Measurements from ENCODE around the gene TIRAP.

The TIRAP gene

GRCh38 chr11:126337474-126338241 lies 54.8 kb downstream of the TIRAP start:
- H3K36me3 ChIP-seq (ENCODE audit: control insufficient read depth, insufficient read depth, low read length): no peaks in the 10 kb centered on the region
- no peak overlapping the region for H3K4me3 ChIP-seq (ENCODE audit: low read depth, low read length)
- no peak overlapping the region for H3K9ac ChIP-seq
- no peak overlapping the region for H2AFZ ChIP-seq
- H3K4me1 ChIP-seq: no peaks in the 10 kb centered on the region
- TF ChIP-seq, protein P1, sequence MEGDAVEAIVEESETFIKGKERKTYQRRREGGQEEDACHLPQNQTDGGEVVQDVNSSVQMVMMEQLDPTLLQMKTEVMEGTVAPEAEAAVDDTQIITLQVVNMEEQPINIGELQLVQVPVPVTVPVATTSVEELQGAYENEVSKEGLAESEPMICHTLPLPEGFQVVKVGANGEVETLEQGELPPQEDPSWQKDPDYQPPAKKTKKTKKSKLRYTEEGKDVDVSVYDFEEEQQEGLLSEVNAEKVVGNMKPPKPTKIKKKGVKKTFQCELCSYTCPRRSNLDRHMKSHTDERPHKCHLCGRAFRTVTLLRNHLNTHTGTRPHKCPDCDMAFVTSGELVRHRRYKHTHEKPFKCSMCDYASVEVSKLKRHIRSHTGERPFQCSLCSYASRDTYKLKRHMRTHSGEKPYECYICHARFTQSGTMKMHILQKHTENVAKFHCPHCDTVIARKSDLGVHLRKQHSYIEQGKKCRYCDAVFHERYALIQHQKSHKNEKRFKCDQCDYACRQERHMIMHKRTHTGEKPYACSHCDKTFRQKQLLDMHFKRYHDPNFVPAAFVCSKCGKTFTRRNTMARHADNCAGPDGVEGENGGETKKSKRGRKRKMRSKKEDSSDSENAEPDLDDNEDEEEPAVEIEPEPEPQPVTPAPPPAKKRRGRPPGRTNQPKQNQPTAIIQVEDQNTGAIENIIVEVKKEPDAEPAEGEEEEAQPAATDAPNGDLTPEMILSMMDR (IDR thresholded peaks at IDR 0.05): no peak
- H3K27me3 ChIP-seq (ENCODE audit: control insufficient read depth, insufficient read depth, low read length): no peaks in the 10 kb centered on the region
- H3K4me2 ChIP-seq (ENCODE audit: low read length): no peak overlapping the region
- H3K27ac ChIP-seq: no peak overlapping the region
- H3K9me3 ChIP-seq (ENCODE audit: control insufficient read depth, low read length): no peaks in the 10 kb centered on the region
- H3K79me2 ChIP-seq: no peaks in the 10 kb centered on the region

GRCh38 chr11:126338346-126339055 lies 55.6 kb downstream of the TIRAP start:
- no peak overlapping the region for H3K4me2 ChIP-seq (ENCODE audit: low read length)
- no peak overlapping the region for H3K27ac ChIP-seq
- H3K27me3 ChIP-seq (ENCODE audit: control insufficient read depth, insufficient read depth, low read length): no peaks in the 10 kb centered on the region
- TF ChIP-seq, protein P1 (IDR thresholded peaks at IDR 0.05): no peak
- no peaks in the 10 kb centered on the region for H3K79me2 ChIP-seq
- H3K36me3 ChIP-seq (ENCODE audit: control insufficient read depth, insufficient read depth, low read length): no peaks in the 10 kb centered on the region
- H3K9me3 ChIP-seq (ENCODE audit: control insufficient read depth, low read length): no peaks in the 10 kb centered on the region
- H3K4me3 ChIP-seq (ENCODE audit: low read depth, low read length): no peak overlapping the region
- no peaks in the 10 kb centered on the region for H3K4me1 ChIP-seq
- no peak overlapping the region for H2AFZ ChIP-seq
- H3K9ac ChIP-seq: no peak overlapping the region

DNA sequence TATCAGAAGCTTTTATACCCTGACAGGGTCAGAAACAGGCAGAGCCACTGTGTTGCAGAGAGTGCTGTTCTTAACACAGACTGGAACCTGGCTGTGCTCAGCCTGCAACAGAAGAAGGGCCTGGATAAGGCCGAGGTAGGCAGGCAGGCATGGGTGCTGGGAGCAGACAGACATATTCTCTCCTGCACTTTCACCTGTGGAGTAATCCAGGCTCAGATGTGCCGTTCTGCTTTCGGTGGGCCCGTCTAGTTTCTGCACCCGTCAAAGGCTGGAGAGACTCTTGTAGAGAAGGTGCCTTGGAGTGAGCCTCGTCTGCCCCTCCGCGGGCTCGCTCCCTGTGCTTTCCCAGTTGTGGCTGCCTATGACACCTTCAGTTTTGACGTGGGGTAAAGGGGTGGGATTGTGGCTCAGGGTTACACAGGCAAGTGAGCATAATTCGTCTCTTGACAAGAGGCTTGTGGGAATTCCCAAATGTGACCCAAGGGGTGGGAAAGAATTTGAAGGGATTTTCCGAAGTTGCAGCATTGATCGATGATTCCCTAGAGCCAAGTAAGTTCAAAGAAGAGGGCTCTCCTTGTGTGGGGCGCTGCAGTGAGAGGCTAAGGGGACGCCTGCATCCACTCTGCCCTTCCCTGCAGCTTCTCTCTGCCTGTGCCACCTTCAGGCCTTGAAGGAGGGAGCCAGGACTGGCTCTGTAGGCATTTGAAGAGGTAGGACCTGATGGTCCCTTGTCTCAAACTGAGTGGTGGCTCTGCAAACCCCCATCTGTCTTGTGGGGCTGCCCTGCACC lies 56.4 kb downstream of the TIRAP start:
- Histone ChIP-seq H3K4me1 (no peaks in the 10 kb centered on the region), H3K9me3 (ENCODE audit: control insufficient read depth, low read length) (no peaks in the 10 kb centered on the region), H3K79me2 (no peaks in the 10 kb centered on the region), H2AFZ (no peak overlapping the region), H3K4me2 (ENCODE audit: low read length) (no peak overlapping the region), H3K9ac (no peak overlapping the region), H3K4me3 (ENCODE audit: low read depth, low read length) (no peak overlapping the region), H3K27me3 (ENCODE audit: control insufficient read depth, insufficient read depth, low read length) (no peaks in the 10 kb centered on the region), H3K27ac (no peak overlapping the region), H3K36me3 (ENCODE audit: control insufficient read depth, insufficient read depth, low read length) (no peaks in the 10 kb centered on the region)
- TF ChIP-seq, protein P1 (IDR thresholded peaks at IDR 0.05): no peak

- Histone ChIP-seq H3K9me3 (ENCODE audit: control insufficient read depth, low read length) (no peaks in the 10 kb centered on the region), H3K27me3 (ENCODE audit: control insufficient read depth, insufficient read depth, low read length) (no peaks in the 10 kb centered on the region), H3K79me2 (no peaks in the 10 kb centered on the region), H3K27ac (no peak overlapping the region), H3K4me1 (no peaks in the 10 kb centered on the region), H2AFZ (no peak overlapping the region), H3K36me3 (ENCODE audit: control insufficient read depth, insufficient read depth, low read length) (no peaks in the 10 kb centered on the region), H3K9ac (no peak overlapping the region), H3K4me2 (ENCODE audit: low read length) (no peak overlapping the region), H3K4me3 (ENCODE audit: low read depth, low read length) (no peak overlapping the region)
- TF ChIP-seq, protein P1 (IDR thresholded peaks at IDR 0.05): no peak
Observed at GRCh38 chr11:126339863-126340434, 57.1 kb downstream of the TIRAP start.
